IMR-90 (cell line): ENCODE data around the gene TRAK2. TPM values are rescaled to one million over a fixed set of nuclear protein-coding genes. Genes with fewer than 3 reads are reported as not detected.

Source experiments
- ATAC-seq: fragments of 200-7000 bp; cut with Tn5 transposase; 2 replicates; pipeline ENCODE4 v1.9.1; 2020; ENCODE audit warnings: low read depth, mild to moderate bottlenecking, moderate library complexity
- BruUV-seq: library from RNA; stranded (reverse); fragments of 400-500 nt; replicated peaks from 2 replicates; lab custom pipeline; 2021; lab: Mats Ljungman, UMichigan
- CTCF ChIA-PET: fragments of 300-600 bp; formaldehyde crosslinking; extraction: SDS; loops from one replicate; lab custom pipeline; 2021; ENCODE audit warnings: antibody characterized with exemption; lab: Yijun Ruan, JAX
- POLR2A ChIA-PET: fragments of 300-600 bp; sonication (Branson Sonifier 250); formaldehyde crosslinking; loops from one replicate; lab custom pipeline; 2022; ENCODE audit warnings: antibody characterized with exemption; ENCODE audit not compliant: unreplicated experiment; lab: Charles Lee
- DNase-seq: peaks from one replicate; pipeline ENCODE4 v3.0.0; 2013
- H2AFZ ChIP-seq: replicated peaks from 2 replicates; pipeline ENCODE3; 2013; ENCODE audit warnings: low read length, mild to moderate bottlenecking; ENCODE audit not compliant: poor library complexity
- H2AK5ac ChIP-seq: 2 replicates; pipeline ENCODE4 v1.6.1; 2013; ENCODE audit warnings: low read depth, low read length, inconsistent platforms
- H2AK9ac ChIP-seq: replicated peaks from 2 replicates; pipeline ENCODE3; 2013; ENCODE audit warnings: mild to moderate bottlenecking, low read depth, low read length, moderate library complexity; ENCODE audit not compliant: poor library complexity
- H2BK120ac ChIP-seq: 2 replicates; pipeline ENCODE4 v1.6.1; 2013; ENCODE audit warnings: low read depth, low read length, inconsistent platforms
- H2BK15ac ChIP-seq: 3 replicates; pipeline ENCODE4 v1.6.1; 2013; ENCODE audit warnings: low read depth, low read length, inconsistent platforms
- H2BK20ac ChIP-seq: 2 replicates; pipeline ENCODE4 v1.6.1; 2013; ENCODE audit warnings: low read depth, mild to moderate bottlenecking, inconsistent platforms, low read length, moderate library complexity
- H2BK5ac ChIP-seq: 2 replicates; pipeline ENCODE4 v1.6.1; 2013; ENCODE audit warnings: mild to moderate bottlenecking, low read depth, low read length, inconsistent platforms; ENCODE audit not compliant: poor library complexity, severe bottlenecking
- H3K14ac ChIP-seq: replicated peaks from 2 replicates; pipeline ENCODE4 v1.6.1; 2013; ENCODE audit warnings: low read depth, low read length, inconsistent platforms
- H3K18ac ChIP-seq: 2 replicates; pipeline ENCODE4 v1.6.1; 2013; ENCODE audit warnings: low read depth, low read length, control low read depth
- H3K23ac ChIP-seq: 2 replicates; pipeline ENCODE4 v1.6.1; 2013; ENCODE audit warnings: low read depth, low read length, inconsistent platforms
- H3K27ac ChIP-seq: 2 replicates; pipeline ENCODE4 v1.5.1; 2013; ENCODE audit warnings: mild to moderate bottlenecking, control low read depth, low read length; ENCODE audit not compliant: insufficient read depth
- H3K27me3 ChIP-seq: 2 replicates; pipeline ENCODE4 v1.6.1; 2013; ENCODE audit warnings: low read length; ENCODE audit not compliant: control insufficient read depth, insufficient read depth
- H3K36me3 ChIP-seq: 2 replicates; pipeline ENCODE4 v1.6.1; 2013; ENCODE audit warnings: low read length, mixed read lengths; ENCODE audit not compliant: control insufficient read depth, insufficient read depth
- H3K4ac ChIP-seq: 2 replicates; pipeline ENCODE4 v1.6.1; 2013; ENCODE audit warnings: low read depth, low read length, inconsistent platforms
- H3K4me1 ChIP-seq: 2 replicates; pipeline ENCODE4 v1.6.1; 2013; ENCODE audit warnings: low read length, mixed read lengths; ENCODE audit not compliant: control insufficient read depth, insufficient read depth
- H3K4me2 ChIP-seq: 2 replicates; pipeline ENCODE4 v1.6.1; 2013; ENCODE audit warnings: low read depth, mild to moderate bottlenecking, control low read depth, low read length, moderate library complexity
- H3K4me3 ChIP-seq: 2 replicates; pipeline ENCODE4 v1.5.1; 2013; ENCODE audit warnings: low read depth, mild to moderate bottlenecking, control low read depth, low read length, moderate library complexity; ENCODE audit not compliant: insufficient read depth
- H3K56ac ChIP-seq: 2 replicates; pipeline ENCODE4 v1.6.1; 2013; ENCODE audit warnings: low read length, inconsistent platforms; ENCODE audit not compliant: insufficient read depth; ENCODE audit errors: extremely low read depth
- H3K79me1 ChIP-seq, 2 experiments: 2 replicates each; pipeline ENCODE4 v1.6.1; 2013; ENCODE audit warnings: low read length in 2 of 2, inconsistent platforms in 1 of 2, low read depth in 1 of 2
- H3K9ac ChIP-seq: 2 replicates; pipeline ENCODE4 v1.6.1; 2013; ENCODE audit warnings: low read depth, low read length, control low read depth
- H3K9me1 ChIP-seq: 2 replicates; pipeline ENCODE4 v1.6.1; 2013; ENCODE audit warnings: low read length, inconsistent platforms; ENCODE audit not compliant: insufficient read depth
- H3K9me3 ChIP-seq: 2 replicates; pipeline ENCODE4 v1.6.1; 2013; ENCODE audit warnings: low read length; ENCODE audit not compliant: control insufficient read depth, insufficient read depth
- H4K20me1 ChIP-seq: 2 replicates; pipeline ENCODE4 v1.6.1; 2013; ENCODE audit warnings: low read length, inconsistent platforms; ENCODE audit not compliant: insufficient read depth
- H4K5ac ChIP-seq: 2 replicates; pipeline ENCODE4 v1.6.1; 2013; ENCODE audit warnings: mild to moderate bottlenecking, low read depth, low read length, control low read depth
- H4K8ac ChIP-seq, 2 experiments: 2 replicates each; pipeline ENCODE4 v1.6.1; 2013; ENCODE audit warnings: low read depth in 2 of 2, low read length in 2 of 2, control low read depth in 1 of 2, inconsistent platforms in 1 of 2
- H4K91ac ChIP-seq: 2 replicates; pipeline ENCODE4 v1.6.1; 2013; ENCODE audit warnings: low read depth, low read length, inconsistent platforms; ENCODE audit not compliant: insufficient read depth
- CHD1 ChIP-seq: IDR thresholded peaks from 2 replicates; pipeline ENCODE4 v1.6.1; 2012; ENCODE audit warnings: low read depth, low read length, improper control_type of control experiment
- FOS ChIP-seq: fragments of 150-350 bp; IDR thresholded peaks from 2 replicates; pipeline ENCODE4 v1.6.1; 2016; ENCODE audit warnings: low read depth, low read length
- MAZ ChIP-seq: IDR thresholded peaks from 2 replicates; pipeline ENCODE4 v1.6.1; 2012; ENCODE audit warnings: low read depth, mild to moderate bottlenecking, low read length, improper control_type of control experiment, moderate library complexity, borderline replicate concordance
- RCOR1 ChIP-seq: IDR thresholded peaks from 2 replicates; pipeline ENCODE4 v1.6.1; 2012; ENCODE audit warnings: mild to moderate bottlenecking, low read length, improper control_type of control experiment; ENCODE audit not compliant: insufficient replicate concordance
- RFX5 ChIP-seq: IDR thresholded peaks from 2 replicates; pipeline ENCODE4 v1.8.0; 2012; ENCODE audit warnings: low read depth, mild to moderate bottlenecking, low read length, moderate library complexity
- SMC3 ChIP-seq: fragments of 150-350 bp; IDR thresholded peaks from 2 replicates; pipeline ENCODE4 v1.6.1; 2016; ENCODE audit warnings: low read depth, mild to moderate bottlenecking, antibody characterized with exemption, low read length, moderate library complexity
- WGBS, 2 experiments: methylation state at CpG; one replicate each; pipeline versions ENCODE4 v1.1.5 to v1.1.7; 2013; ENCODE audit warnings: missing lambda C conversion rate in 2 of 2; ENCODE audit not compliant: insufficient read length in 1 of 2; ENCODE audit errors: extremely low coverage in 2 of 2; 5-methylcytosine and 5-hydroxymethylcytosine counted together
- dilution Hi-C: fragments of 300-500 bp; cut with HindIII; formaldehyde crosslinking; loops from one replicate; pipeline ENCODE4 v1.14.3; 2018; ENCODE audit warnings: low sequenced_read_pairs; ENCODE audit not compliant: unreplicated experiment
- in situ Hi-C: fragments of 300-500 bp; cut with MboI; formaldehyde crosslinking; loops from 3 replicates; pipeline ENCODE4 v1.14.3; 2019; ENCODE audit warnings: low sequenced_read_pairs, inconsistent platforms, mixed read lengths
- intact Hi-C: fragments of 100-400 bp; cut with micrococcal nuclease; formaldehyde crosslinking; loops from 2 replicates; pipeline ENCODE4 v1.10.0; 2022
- polyA plus RNA-seq, 3 experiments: library from polyadenylated mRNA; depleted of rRNA; stranded (reverse); fragments of >200 nt; gene quantifications; 2 replicates each; pipeline ENCODE4 v1.2.3, GENCODE V29; 2012; ENCODE audit warnings: low replicate concordance in 1 of 3
- total RNA-seq: library from RNA; depleted of rRNA; stranded (reverse); fragments of >200 nt; gene quantifications from 2 replicates; pipeline ENCODE4 v1.2.3, GENCODE V29; 2012
- TF ChIP-seq, protein P1 (sequence below): fragments of 150-350 bp; IDR thresholded peaks from 2 replicates; pipeline ENCODE4 v1.6.1; 2016; ENCODE audit warnings: low read depth, mild to moderate bottlenecking, low read length, moderate library complexity, borderline replicate concordance
- TF ChIP-seq, protein P2 (sequence below): fragments of 150-350 bp; IDR thresholded peaks from 2 replicates; pipeline ENCODE4 v1.6.1; 2017; ENCODE audit warnings: mild to moderate bottlenecking, antibody characterized with exemption, low read length, low read depth
- TF ChIP-seq, protein P3 (sequence below): conservative IDR thresholded peaks from 2 replicates; pipeline ENCODE4 v1.5.1; 2012; ENCODE audit warnings: mild to moderate bottlenecking, low read depth, low read length, improper control_type of control experiment

TRAK2 gene
- total and polyA plus RNA-seq, 2 of the 4 experiments (the other 2 are of a cell fraction): 13.1 to 65.4 TPM

DNA sequence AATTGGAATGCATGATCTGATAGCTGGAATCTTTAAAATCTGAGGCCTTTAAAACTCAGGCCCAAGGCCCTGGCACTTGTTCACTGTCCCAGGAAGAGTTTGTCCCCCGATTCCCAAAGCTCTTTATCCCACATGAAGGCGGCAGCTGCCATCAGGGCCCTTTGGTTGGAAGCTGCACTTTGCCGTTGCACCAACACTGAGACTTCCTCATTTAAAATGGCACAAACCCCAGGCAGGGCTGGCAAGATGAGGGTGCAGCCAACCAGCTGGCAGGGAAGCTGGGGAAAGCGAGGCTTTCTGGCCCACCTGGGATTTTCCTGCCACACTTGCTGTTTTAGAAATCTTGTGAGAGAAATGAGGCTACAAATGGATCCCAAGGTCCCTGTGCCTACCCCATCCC, 100.4 kb downstream of the TRAK2 start:
- no peak overlapping the region for H4K5ac ChIP-seq
- H3K56ac ChIP-seq: no peak overlapping the region
- H3K79me1 ChIP-seq: no peaks in the 10 kb centered on the region
- H3K9me3 ChIP-seq: no peaks in the 10 kb centered on the region
- 0 out of 2 replicates have a peak, but pooled peaks cover 2% of the 10 kb centered on the region for H3K9me1 ChIP-seq
- H4K91ac ChIP-seq: no peak overlapping the region
- no peak for DNase-seq
- no peak overlapping the region for H2BK120ac ChIP-seq
- no peak overlapping the region for H3K14ac ChIP-seq
- no peak overlapping the region for H3K27ac ChIP-seq
- no peak overlapping the region for H3K9ac ChIP-seq
- H3K36me3 ChIP-seq: no peaks in the 10 kb centered on the region
- no peak overlapping the region for H4K8ac ChIP-seq
- H2AK9ac ChIP-seq: no peak overlapping the region
- in situ Hi-C loops: no loop called here
- intact Hi-C loops: loop anchor here (5.0 kb wide), 1 partner anchor 94 kb away; no protein-coding TSS in a partner anchor
- dilution Hi-C loops: no loop called here
- H2AK5ac ChIP-seq: no peak overlapping the region
- H2BK20ac ChIP-seq: no peak overlapping the region
- no peak overlapping the region for H2BK15ac ChIP-seq
- H3K4ac ChIP-seq: no peak overlapping the region
- no peak overlapping the region for H3K23ac ChIP-seq
- no TSS peak for BruUV-seq
- CTCF ChIA-PET: no interaction called here
- H3K27me3 ChIP-seq: no peaks in the 10 kb centered on the region
- H2AFZ ChIP-seq: no peak overlapping the region
- H2BK5ac ChIP-seq: no peak overlapping the region
- H3K4me3 ChIP-seq: no peak overlapping the region
- H3K4me1 ChIP-seq: peaks cover 8% of the 10 kb centered on the region
- no peak overlapping the region for H3K18ac ChIP-seq
- TF ChIP-seq, protein P1, sequence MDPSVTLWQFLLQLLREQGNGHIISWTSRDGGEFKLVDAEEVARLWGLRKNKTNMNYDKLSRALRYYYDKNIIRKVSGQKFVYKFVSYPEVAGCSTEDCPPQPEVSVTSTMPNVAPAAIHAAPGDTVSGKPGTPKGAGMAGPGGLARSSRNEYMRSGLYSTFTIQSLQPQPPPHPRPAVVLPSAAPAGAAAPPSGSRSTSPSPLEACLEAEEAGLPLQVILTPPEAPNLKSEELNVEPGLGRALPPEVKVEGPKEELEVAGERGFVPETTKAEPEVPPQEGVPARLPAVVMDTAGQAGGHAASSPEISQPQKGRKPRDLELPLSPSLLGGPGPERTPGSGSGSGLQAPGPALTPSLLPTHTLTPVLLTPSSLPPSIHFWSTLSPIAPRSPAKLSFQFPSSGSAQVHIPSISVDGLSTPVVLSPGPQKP: no peak
- TF ChIP-seq, protein P2, sequence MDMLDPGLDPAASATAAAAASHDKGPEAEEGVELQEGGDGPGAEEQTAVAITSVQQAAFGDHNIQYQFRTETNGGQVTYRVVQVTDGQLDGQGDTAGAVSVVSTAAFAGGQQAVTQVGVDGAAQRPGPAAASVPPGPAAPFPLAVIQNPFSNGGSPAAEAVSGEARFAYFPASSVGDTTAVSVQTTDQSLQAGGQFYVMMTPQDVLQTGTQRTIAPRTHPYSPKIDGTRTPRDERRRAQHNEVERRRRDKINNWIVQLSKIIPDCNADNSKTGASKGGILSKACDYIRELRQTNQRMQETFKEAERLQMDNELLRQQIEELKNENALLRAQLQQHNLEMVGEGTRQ: no peak
- no peak for TF ChIP-seq FOS
- no peak for TF ChIP-seq RFX5
- no peak for TF ChIP-seq RCOR1
- TF ChIP-seq, protein P3, sequence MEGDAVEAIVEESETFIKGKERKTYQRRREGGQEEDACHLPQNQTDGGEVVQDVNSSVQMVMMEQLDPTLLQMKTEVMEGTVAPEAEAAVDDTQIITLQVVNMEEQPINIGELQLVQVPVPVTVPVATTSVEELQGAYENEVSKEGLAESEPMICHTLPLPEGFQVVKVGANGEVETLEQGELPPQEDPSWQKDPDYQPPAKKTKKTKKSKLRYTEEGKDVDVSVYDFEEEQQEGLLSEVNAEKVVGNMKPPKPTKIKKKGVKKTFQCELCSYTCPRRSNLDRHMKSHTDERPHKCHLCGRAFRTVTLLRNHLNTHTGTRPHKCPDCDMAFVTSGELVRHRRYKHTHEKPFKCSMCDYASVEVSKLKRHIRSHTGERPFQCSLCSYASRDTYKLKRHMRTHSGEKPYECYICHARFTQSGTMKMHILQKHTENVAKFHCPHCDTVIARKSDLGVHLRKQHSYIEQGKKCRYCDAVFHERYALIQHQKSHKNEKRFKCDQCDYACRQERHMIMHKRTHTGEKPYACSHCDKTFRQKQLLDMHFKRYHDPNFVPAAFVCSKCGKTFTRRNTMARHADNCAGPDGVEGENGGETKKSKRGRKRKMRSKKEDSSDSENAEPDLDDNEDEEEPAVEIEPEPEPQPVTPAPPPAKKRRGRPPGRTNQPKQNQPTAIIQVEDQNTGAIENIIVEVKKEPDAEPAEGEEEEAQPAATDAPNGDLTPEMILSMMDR: no peak
- TF ChIP-seq SMC3: no peak
- TF ChIP-seq CHD1: no peak
- no peak for TF ChIP-seq MAZ
- no peak for ATAC-seq
- no peaks in the 10 kb centered on the region for H4K20me1 ChIP-seq
- no peak overlapping the region for H3K4me2 ChIP-seq
- 80% methylated on average over 1 of the region's 4 CpGs; no CpG with 5 or more reads in 1 of the 2 experiments for WGBS, 2 experiments
- POLR2A ChIA-PET: no interaction called here
